ENCODE results near the gene PROM1. TPM values are rescaled to one million over a fixed set of nuclear protein-coding genes. Genes with fewer than 3 reads are reported as not detected.

PROM1 gene
- total RNA-seq, 1 experiment from 2014 or later, result 65.1 TPM

DNA sequence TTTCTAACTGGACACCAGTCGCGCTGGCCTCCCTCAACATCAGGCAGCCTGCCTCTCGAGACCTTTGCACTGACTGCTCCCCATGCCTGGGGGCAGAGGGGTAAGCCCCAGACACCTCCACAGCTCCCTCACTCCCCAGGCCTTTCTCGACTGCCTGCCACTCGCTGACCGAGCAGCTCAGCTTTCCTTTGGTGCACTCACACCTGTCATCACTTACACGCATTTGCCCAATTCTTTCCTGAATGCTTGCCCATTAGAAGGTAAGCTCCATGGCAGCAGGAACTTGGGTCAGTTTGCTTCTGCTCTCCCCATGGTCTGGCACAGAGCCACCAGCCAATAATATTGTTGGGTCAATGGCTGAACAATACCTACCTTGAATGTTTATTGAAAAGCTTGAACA, 32.2 kb upstream of the PROM1 start:
- ChIA-PET CTCF (no interaction called here), POLR2A (no interaction called here)
- no peaks in the 10 kb centered on the region for H3K36me3 Mint-ChIP-seq
- DNase-seq (ENCODE audit: low spot score) (no peak), ATAC-seq (no peak)
- TF ChIP-seq, protein P1, sequence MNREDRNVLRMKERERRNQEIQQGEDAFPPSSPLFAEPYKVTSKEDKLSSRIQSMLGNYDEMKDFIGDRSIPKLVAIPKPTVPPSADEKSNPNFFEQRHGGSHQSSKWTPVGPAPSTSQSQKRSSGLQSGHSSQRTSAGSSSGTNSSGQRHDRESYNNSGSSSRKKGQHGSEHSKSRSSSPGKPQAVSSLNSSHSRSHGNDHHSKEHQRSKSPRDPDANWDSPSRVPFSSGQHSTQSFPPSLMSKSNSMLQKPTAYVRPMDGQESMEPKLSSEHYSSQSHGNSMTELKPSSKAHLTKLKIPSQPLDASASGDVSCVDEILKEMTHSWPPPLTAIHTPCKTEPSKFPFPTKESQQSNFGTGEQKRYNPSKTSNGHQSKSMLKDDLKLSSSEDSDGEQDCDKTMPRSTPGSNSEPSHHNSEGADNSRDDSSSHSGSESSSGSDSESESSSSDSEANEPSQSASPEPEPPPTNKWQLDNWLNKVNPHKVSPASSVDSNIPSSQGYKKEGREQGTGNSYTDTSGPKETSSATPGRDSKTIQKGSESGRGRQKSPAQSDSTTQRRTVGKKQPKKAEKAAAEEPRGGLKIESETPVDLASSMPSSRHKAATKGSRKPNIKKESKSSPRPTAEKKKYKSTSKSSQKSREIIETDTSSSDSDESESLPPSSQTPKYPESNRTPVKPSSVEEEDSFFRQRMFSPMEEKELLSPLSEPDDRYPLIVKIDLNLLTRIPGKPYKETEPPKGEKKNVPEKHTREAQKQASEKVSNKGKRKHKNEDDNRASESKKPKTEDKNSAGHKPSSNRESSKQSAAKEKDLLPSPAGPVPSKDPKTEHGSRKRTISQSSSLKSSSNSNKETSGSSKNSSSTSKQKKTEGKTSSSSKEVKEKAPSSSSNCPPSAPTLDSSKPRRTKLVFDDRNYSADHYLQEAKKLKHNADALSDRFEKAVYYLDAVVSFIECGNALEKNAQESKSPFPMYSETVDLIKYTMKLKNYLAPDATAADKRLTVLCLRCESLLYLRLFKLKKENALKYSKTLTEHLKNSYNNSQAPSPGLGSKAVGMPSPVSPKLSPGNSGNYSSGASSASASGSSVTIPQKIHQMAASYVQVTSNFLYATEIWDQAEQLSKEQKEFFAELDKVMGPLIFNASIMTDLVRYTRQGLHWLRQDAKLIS (CRISPR knock-in tag; IDR thresholded peaks at IDR 0.05; ENCODE audit: borderline replicate concordance), result no peak
- TF ChIP-seq, protein P2, sequence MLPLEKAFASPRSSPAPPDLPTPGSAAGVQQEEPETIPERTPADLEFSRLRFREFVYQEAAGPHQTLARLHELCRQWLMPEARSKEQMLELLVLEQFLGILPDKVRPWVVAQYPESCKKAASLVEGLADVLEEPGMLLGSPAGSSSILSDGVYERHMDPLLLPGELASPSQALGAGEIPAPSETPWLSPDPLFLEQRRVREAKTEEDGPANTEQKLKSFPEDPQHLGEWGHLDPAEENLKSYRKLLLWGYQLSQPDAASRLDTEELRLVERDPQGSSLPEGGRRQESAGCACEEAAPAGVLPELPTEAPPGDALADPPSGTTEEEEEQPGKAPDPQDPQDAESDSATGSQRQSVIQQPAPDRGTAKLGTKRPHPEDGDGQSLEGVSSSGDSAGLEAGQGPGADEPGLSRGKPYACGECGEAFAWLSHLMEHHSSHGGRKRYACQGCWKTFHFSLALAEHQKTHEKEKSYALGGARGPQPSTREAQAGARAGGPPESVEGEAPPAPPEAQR (CRISPR knock-in tag; IDR thresholded peaks at IDR 0.05), result no peak
- no peak for TF ChIP-seq SMAD4 (CRISPR knock-in tag; IDR thresholded peaks at IDR 0.05)
- no peak for TF ChIP-seq ESRRA (CRISPR knock-in tag; IDR thresholded peaks at IDR 0.05; ENCODE audit: borderline replicate concordance)
- TF ChIP-seq NR2C2 (CRISPR knock-in tag; IDR thresholded peaks at IDR 0.05), result no peak
- TF ChIP-seq, protein P3, sequence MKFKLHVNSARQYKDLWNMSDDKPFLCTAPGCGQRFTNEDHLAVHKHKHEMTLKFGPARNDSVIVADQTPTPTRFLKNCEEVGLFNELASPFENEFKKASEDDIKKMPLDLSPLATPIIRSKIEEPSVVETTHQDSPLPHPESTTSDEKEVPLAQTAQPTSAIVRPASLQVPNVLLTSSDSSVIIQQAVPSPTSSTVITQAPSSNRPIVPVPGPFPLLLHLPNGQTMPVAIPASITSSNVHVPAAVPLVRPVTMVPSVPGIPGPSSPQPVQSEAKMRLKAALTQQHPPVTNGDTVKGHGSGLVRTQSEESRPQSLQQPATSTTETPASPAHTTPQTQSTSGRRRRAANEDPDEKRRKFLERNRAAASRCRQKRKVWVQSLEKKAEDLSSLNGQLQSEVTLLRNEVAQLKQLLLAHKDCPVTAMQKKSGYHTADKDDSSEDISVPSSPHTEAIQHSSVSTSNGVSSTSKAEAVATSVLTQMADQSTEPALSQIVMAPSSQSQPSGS (CRISPR knock-in tag; IDR thresholded peaks at IDR 0.05; ENCODE audit: borderline replicate concordance, low read depth), result no peak
- TF ChIP-seq, protein P4, sequence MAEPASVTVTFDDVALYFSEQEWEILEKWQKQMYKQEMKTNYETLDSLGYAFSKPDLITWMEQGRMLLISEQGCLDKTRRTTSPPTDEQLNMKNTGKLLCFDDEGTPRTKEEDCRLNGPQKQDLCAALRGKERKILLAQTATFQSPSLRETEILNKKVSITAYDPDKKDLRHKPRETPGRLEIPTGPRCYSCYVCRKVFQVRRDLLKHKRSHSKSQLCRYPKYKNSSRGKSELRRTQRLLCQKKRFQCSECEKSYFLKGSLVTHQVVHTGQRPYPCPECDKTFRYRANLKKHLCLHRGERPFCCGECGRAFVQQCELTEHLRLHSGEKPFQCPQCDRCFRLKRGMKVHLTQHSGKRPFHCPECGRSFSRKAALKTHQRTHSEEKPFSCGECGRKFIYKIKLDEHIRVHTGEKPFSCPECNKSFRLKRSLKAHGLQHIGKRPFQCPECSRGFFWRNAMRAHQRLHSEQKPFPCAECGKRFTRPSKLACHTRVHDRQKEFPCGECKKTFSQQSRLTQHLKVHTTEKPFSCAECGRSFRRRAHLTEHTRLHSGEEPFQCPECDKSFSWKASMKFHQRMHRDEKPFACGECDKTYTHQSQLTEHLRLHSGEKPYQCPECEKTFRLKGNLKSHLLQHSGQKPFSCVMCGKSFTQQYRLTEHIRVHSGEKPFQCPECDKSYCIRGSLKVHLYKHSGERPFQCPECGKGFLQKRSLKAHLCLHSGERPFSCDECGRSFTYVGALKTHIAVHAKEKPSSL (CRISPR knock-in tag; conservative IDR thresholded peaks at IDR 0.05), result no peak
- TF ChIP-seq, protein P5, sequence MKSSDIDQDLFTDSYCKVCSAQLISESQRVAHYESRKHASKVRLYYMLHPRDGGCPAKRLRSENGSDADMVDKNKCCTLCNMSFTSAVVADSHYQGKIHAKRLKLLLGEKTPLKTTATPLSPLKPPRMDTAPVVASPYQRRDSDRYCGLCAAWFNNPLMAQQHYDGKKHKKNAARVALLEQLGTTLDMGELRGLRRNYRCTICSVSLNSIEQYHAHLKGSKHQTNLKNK (CRISPR knock-in tag; IDR thresholded peaks at IDR 0.05), result no peak
- TF ChIP-seq, protein P6, sequence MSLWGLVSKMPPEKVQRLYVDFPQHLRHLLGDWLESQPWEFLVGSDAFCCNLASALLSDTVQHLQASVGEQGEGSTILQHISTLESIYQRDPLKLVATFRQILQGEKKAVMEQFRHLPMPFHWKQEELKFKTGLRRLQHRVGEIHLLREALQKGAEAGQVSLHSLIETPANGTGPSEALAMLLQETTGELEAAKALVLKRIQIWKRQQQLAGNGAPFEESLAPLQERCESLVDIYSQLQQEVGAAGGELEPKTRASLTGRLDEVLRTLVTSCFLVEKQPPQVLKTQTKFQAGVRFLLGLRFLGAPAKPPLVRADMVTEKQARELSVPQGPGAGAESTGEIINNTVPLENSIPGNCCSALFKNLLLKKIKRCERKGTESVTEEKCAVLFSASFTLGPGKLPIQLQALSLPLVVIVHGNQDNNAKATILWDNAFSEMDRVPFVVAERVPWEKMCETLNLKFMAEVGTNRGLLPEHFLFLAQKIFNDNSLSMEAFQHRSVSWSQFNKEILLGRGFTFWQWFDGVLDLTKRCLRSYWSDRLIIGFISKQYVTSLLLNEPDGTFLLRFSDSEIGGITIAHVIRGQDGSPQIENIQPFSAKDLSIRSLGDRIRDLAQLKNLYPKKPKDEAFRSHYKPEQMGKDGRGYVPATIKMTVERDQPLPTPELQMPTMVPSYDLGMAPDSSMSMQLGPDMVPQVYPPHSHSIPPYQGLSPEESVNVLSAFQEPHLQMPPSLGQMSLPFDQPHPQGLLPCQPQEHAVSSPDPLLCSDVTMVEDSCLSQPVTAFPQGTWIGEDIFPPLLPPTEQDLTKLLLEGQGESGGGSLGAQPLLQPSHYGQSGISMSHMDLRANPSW (CRISPR knock-in tag; conservative IDR thresholded peaks at IDR 0.05; ENCODE audit: low read depth), result no peak
- no peak for TF ChIP-seq GRHL2 (CRISPR knock-in tag; IDR thresholded peaks at IDR 0.05; ENCODE audit: insufficient replicate concordance, severe bottlenecking)
- no peak for TF ChIP-seq TP53 (CRISPR knock-in tag; IDR thresholded peaks at IDR 0.05)
- TF ChIP-seq GABPB1 (CRISPR knock-in tag; IDR thresholded peaks at IDR 0.05), result no peak
- TF ChIP-seq ZNF317 (CRISPR knock-in tag; IDR thresholded peaks at IDR 0.05; ENCODE audit: borderline replicate concordance, low read depth), result no peak
- TF ChIP-seq TEAD1 (CRISPR knock-in tag; IDR thresholded peaks at IDR 0.05), result no peak
- H3K9me3 Mint-ChIP-seq, result no peaks in the 10 kb centered on the region
- H3K4me3 Mint-ChIP-seq, result no peak overlapping the region
- H3K27ac Mint-ChIP-seq, result no peak overlapping the region
- H3K27me3 Mint-ChIP-seq (ENCODE audit: low read depth), result no peaks in the 10 kb centered on the region; the same call in 1 of the 2 replicates
- no peaks in the 10 kb centered on the region for H3K4me1 Mint-ChIP-seq
